Activated CD4-positive, alpha-beta T cell treated with anti-CD3 and anti-CD28 coated beads, Interleukin-2, amount 10 ng/mL, durations not matched to agents 7 days and 5 days (primary cell): ENCODE results near the gene TXNL4A. TPM values are rescaled to one million over a fixed set of nuclear protein-coding genes. Genes with fewer than 3 reads are reported as not detected.

ENCODE experiments used
- CTCF ChIA-PET: fragments of 350-600 bp; sonication (Branson Sonifier 250); formaldehyde crosslinking; loops from one replicate; lab custom pipeline; 2021; ENCODE audit warnings: antibody characterized with exemption; lab: Charles Lee
- POLR2A ChIA-PET: fragments of 350-600 bp; sonication (Branson Sonifier 250); formaldehyde crosslinking; loops from one replicate; lab custom pipeline; 2021; ENCODE audit warnings: antibody characterized with exemption; lab: Charles Lee
- DNase-seq: peaks from one replicate; pipeline ENCODE4 v3.0.0-alpha.2; 2020
- H3K27ac Mint-ChIP-seq: one replicate; pipeline ENCODE4 v1.8.0; 2021; ENCODE audit warnings: mild to moderate bottlenecking, moderate library complexity, mixed read lengths
- H3K27me3 Mint-ChIP-seq: one replicate; pipeline ENCODE4 v1.8.0; 2021; ENCODE audit warnings: mixed read lengths
- H3K36me3 Mint-ChIP-seq: one replicate; pipeline ENCODE4 v1.8.0; 2021; ENCODE audit warnings: low read depth, mixed read lengths
- H3K4me1 Mint-ChIP-seq: one replicate; pipeline ENCODE4 v1.8.0; 2021; ENCODE audit warnings: mixed read lengths
- H3K4me3 Mint-ChIP-seq: one replicate; pipeline ENCODE4 v1.8.0; 2021; ENCODE audit warnings: mild to moderate bottlenecking, moderate library complexity, mixed read lengths
- H3K9me3 Mint-ChIP-seq: one replicate; pipeline ENCODE4 v1.8.0; 2021; ENCODE audit warnings: mixed read lengths
- total RNA-seq, 2 experiments: library from RNA; stranded (reverse); gene quantifications; one replicate each; pipeline ENCODE4 v1.2.3, GENCODE V29; 2021

Gene TXNL4A
- total RNA-seq, 2 experiments from 2014 or later, result 131 TPM

DNA sequence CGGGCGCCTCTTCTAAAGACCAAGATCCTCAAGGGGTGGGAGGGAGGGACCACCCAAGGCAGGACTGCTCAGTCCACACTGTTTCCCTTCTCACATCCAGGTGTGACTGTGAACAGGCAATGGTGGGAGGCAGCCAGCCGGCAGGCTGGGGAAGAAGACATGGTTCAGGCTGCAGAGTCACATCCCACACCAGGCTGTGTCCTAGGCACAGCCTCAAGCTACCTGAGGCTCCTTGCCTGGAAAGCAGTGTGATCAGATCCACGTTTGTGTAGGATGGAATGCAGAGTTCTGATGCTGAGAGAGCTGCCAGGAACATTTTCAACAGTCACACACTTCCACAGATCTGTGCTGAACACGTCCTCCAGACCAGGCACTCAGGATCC, 53.3 kb downstream of the TXNL4A start:
- no peak overlapping the region for H3K4me3 Mint-ChIP-seq
- ChIA-PET CTCF (interaction anchor here (0.9 to 1.2 kb wide), 2 partner anchors 9 to 30 kb away, joined by 3 to 4 read pairs; no protein-coding TSS in a partner anchor), POLR2A (no interaction called here)
- H3K36me3 Mint-ChIP-seq, result peaks cover 82% of the 10 kb centered on the region
- peaks cover 35% of the 10 kb centered on the region for H3K9me3 Mint-ChIP-seq
- H3K27me3 Mint-ChIP-seq, result no peaks in the 10 kb centered on the region
- H3K4me1 Mint-ChIP-seq, result no peaks in the 10 kb centered on the region
- no peak for DNase-seq
- no peak overlapping the region for H3K27ac Mint-ChIP-seq

DNA sequence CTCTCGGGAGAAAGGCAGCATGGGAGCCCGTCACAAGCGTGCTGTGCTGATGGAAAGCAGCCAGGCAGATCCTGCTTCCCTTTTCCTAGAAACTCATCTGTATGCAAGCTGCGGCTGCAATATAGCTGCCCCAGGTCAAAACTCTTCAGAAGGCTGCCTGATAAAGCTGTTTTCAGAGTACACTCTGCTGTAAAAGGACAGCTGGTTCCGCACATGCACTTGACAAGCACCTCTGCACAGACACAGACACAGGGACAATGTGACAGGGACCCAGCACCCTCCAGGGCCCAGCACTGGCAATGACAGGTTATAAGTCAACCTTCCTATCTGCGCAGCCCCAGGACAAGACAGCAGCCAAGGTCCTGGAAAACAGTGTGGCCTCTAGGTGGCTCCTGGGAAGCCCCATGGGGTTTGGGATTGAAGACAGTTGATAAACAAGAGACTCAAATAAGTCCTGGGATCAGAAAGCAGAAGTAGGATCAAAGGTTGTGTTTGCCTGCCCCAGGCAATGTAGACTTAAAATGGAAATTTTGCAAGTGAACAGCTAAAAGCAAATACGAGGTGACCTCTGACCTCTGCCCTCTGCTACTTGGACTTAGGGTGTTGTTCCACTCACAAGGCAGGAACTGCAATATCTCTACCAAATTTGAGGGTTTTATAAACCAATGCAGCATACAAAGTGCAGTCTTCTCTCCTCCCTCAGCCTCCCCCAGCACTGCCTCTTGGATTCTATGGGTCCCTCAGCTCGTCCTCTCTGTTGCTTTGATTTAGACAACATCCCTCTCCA, 53.9 kb downstream of the TXNL4A start:
- Mint-ChIP-seq H3K4me1 (no peaks in the 10 kb centered on the region), H3K9me3 (peaks cover 41% of the 10 kb centered on the region), H3K27ac (no peak overlapping the region), H3K4me3 (no peak overlapping the region), H3K27me3 (no peaks in the 10 kb centered on the region), H3K36me3 (peaks cover 82% of the 10 kb centered on the region)
- CTCF ChIA-PET, result no interaction called here
- POLR2A ChIA-PET, result no interaction called here
- DNase-seq, result no peak

DNA sequence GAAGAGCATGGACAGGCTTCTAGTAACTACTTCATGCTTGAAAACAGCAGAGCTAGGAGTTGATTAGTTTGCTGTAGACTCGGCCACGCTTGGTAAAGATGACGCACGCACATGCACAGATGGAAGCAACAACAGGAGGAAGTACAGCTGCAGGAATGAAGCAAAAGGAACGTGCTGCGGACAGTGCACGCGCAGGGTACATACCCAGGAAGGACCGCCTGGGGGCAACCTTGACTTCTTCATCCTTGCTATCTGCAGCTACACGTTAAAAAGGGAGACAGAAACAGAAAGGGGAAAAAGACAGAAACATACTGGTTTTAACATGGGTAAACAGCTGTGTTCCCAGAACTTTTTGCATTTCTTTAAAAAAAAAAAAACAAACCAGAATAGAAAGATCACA, 54.6 kb downstream of the TXNL4A start:
- Mint-ChIP-seq H3K4me3 (no peak overlapping the region), H3K9me3 (peaks cover 48% of the 10 kb centered on the region), H3K4me1 (no peaks in the 10 kb centered on the region), H3K27me3 (no peaks in the 10 kb centered on the region), H3K27ac (no peak overlapping the region), H3K36me3 (peaks cover 84% of the 10 kb centered on the region)
- no peak for DNase-seq
- CTCF ChIA-PET, result no interaction called here
- POLR2A ChIA-PET, result no interaction called here

DNA sequence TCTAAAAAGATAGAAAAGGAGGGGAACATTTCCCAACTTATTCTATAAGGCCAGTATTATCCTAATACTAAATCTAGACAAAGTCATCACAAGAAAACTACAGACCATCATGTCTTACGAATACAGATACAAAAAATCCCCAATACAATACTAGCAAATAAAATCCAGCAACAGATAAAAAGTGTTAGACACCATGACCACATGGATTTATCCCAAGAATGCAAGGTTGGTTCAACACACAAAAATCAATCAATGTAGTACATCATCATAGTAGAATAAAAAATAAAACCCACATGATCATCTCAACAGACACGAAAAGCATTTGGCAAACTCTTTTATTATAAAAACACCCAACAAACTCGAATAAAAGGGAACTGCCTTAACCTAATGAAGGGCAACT, 55.5 kb downstream of the TXNL4A start:
- ChIA-PET POLR2A (no interaction called here), CTCF (no interaction called here)
- Mint-ChIP-seq H3K4me1 (no peaks in the 10 kb centered on the region), H3K27me3 (no peaks in the 10 kb centered on the region), H3K9me3 (peaks cover 50% of the 10 kb centered on the region), H3K27ac (no peak overlapping the region), H3K4me3 (no peak overlapping the region), H3K36me3 (peaks cover 87% of the 10 kb centered on the region)
- no peak for DNase-seq

DNA sequence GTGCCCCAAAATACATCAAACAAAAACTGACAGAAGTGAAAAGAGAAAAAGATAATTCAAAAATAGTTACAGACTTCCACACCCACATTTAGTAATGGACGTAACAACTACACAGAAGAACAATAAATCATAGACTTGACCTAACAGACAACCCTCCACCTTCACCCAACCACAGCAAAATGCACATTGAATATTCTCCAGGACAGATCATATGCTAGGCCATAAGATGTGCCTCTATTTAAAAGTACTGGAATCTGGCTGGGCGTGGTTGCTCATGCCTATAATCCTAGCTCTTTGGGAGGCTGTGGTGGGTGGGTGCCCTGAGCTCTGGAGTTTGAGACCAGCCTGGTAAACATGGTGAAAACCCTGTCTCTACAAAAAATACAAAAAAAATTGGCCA, 56.9 kb downstream of the TXNL4A start:
- H3K9me3 Mint-ChIP-seq, result peaks cover 42% of the 10 kb centered on the region
- CTCF ChIA-PET, result no interaction called here

DNA sequence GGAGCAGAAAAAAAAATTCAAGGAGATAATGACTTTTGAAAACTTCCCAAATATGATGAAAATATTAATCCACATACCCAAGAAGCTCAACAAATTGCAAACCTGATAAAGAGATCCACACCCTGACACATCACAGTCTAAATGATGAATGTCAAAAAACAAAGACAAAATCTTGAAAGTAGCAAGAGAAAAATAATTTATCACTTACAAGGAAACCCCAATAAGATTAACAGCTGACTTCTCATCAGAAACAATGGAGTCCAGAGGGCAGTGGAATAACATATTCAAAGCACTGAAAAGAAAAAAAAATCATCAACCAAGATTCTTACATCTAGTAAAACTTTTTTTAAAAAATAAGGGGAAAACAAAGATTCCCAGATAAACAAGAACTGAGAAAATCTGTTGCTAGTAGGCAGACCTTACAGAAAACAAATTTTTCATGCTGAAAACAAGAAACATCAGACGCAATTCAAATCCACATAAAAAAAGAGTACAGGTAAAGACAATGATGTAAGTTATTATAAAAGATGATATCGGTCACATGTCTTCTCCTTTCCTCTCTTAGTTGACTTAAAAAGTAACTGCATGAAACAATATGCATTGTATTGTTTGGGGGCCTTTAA, 58.2 kb downstream of the TXNL4A start:
- no peak for DNase-seq
- Mint-ChIP-seq H3K36me3 (peaks cover 62% of the 10 kb centered on the region), H3K4me3 (no peak overlapping the region), H3K4me1 (no peaks in the 10 kb centered on the region), H3K9me3 (peaks cover 36% of the 10 kb centered on the region), H3K27ac (no peak overlapping the region), H3K27me3 (no peaks in the 10 kb centered on the region)
- ChIA-PET POLR2A (no interaction called here), CTCF (interaction anchor here (0.7 to 2.1 kb wide), 3 partner anchors 10 to 32 kb away, joined by 3 to 6 read pairs (median 3); no protein-coding TSS in a partner anchor)

More for the DNA sequence above, 56.9 kb downstream of the TXNL4A start:
- no peaks in the 10 kb centered on the region for H3K4me1 Mint-ChIP-seq
- no peak overlapping the region for H3K27ac Mint-ChIP-seq
- no peaks in the 10 kb centered on the region for H3K27me3 Mint-ChIP-seq
- H3K36me3 Mint-ChIP-seq, result peaks cover 76% of the 10 kb centered on the region
- DNase-seq, result no peak
- POLR2A ChIA-PET, result no interaction called here
- H3K4me3 Mint-ChIP-seq, result no peak overlapping the region

DNA sequence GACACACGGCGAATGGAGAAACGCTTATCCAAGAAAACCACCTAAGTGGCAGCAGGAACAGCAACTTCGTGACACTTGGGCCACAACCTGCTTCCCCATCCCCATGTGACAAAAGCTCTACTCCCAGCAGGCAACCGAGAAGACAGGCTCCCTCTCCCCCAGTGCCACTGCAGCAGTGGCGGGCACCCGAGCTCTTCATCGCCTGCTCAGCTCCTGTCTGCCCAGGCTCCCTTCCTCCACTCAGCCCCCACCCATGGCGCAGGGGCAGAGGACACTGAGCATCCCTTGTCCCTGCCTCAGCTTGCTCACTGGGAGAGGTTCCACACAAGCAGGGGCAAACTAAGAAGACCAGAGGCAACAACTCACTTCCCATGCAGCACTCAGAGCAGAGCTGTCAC, 59.8 kb downstream of the TXNL4A start:
- no peak overlapping the region for H3K4me3 Mint-ChIP-seq
- no peaks in the 10 kb centered on the region for H3K27me3 Mint-ChIP-seq
- ChIA-PET POLR2A (no interaction called here), CTCF (interaction anchor here (1.2 to 2.1 kb wide), 4 partner anchors 10 to 38 kb away, joined by 4 to 6 read pairs (median 4); no protein-coding TSS in a partner anchor)
- DNase-seq, result no peak
- H3K36me3 Mint-ChIP-seq, result peaks cover 55% of the 10 kb centered on the region
- no peak overlapping the region for H3K27ac Mint-ChIP-seq
- peaks cover 33% of the 10 kb centered on the region for H3K9me3 Mint-ChIP-seq
- no peaks in the 10 kb centered on the region for H3K4me1 Mint-ChIP-seq

DNA sequence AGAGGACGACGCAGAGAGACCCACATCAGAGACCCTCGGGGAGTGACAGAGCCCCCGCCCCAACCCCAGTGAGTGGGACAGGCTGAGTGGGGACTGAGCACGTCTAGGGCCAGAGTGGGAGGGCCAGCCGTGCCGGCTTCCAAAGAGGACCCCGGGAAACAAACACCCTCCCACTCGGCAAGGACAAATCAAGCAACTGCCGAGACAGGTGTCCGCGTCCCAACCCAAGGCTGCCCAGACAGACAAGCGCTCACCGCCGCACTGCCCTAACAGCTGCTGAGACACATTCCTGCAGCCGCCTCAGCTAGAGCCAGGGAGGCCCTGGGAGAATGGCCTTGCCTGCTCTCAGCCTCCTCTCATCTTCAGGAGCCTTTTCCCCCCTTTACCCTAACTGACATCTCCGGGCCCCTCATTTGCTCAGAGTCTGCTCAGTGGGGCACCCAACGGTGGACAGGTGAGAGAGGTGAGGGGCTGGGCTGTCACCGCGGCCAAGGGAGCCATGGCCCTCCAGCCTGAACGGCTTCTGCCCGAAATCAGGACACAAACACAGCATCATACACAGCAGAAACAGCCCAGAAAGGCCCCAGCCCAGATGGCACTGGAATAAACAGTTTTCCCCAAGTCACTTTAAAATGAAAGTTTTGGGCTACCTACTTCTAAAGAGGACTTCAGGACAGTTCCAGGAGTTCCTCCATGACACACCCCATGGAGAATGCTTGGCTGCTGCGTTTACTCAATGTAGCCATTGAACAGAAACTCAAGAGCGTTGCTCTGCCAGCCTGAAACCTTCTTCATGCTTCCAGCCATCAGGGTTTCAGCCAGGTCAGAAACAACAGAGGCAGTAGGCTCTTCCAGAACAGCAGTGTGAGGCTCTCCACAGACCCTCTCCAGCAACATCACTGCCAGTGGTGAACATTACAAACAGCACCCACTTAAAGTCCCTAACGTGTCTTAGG, 60.5 kb downstream of the TXNL4A start:
- POLR2A ChIA-PET, result no interaction called here
- H3K4me3 Mint-ChIP-seq, result no peak overlapping the region
- no peak for DNase-seq
- CTCF ChIA-PET, result interaction anchor here (1.2 to 1.5 kb wide), 2 partner anchors 9 to 37 kb away, joined by 4 read pairs; no protein-coding TSS in a partner anchor
- no peak overlapping the region for H3K27ac Mint-ChIP-seq
- no peaks in the 10 kb centered on the region for H3K4me1 Mint-ChIP-seq
- H3K9me3 Mint-ChIP-seq, result peaks cover 28% of the 10 kb centered on the region
- H3K36me3 Mint-ChIP-seq, result peaks cover 51% of the 10 kb centered on the region
- no peaks in the 10 kb centered on the region for H3K27me3 Mint-ChIP-seq

DNA sequence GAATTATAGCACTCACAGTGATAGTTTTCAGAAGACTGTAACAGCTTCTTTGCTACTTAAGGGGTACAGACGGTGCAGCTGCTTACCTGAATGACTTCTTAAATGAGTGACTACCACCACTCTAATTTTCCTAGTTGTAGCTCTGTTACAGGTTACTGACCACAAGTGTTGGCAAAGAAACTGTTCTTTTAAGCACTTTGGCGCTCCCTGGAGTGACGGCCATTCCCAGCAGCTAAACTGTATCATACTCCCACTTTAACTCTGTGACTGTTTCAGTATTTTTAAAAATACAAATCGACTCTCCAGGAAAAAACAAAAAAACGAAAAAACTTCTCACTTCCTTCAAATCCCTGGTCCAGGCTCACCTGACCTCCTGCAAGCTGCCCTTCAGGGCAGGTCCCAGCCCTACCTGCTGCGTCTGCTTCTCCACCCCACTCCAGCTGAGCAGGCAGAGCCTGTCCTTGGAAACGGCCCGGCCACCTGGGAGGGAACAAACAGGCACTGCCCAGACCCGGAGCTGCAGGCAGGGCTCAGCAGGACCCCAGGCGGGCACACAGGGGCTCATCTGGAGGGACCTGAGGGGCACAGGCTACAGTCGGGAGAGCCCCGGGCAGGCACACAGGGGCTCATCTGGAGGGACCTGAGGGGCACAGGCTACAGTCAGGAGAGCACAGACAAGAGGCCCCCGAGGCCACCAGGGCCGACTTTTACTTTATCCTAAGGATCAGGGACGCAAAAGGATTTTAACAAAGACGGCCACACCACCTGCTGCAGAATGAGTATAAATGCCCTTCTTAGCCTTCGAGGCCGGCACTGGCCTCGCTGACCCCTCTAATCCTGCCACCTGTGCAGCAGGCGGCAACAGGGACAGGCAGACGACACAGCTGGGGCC, 61.4 kb downstream of the TXNL4A start:
- Mint-ChIP-seq H3K36me3 (peaks cover 45% of the 10 kb centered on the region), H3K4me3 (no peak overlapping the region), H3K27ac (no peak overlapping the region), H3K9me3 (peaks cover 22% of the 10 kb centered on the region), H3K27me3 (no peaks in the 10 kb centered on the region), H3K4me1 (no peaks in the 10 kb centered on the region)
- POLR2A ChIA-PET, result no interaction called here
- CTCF ChIA-PET, result no interaction called here
- no peak for DNase-seq

DNA sequence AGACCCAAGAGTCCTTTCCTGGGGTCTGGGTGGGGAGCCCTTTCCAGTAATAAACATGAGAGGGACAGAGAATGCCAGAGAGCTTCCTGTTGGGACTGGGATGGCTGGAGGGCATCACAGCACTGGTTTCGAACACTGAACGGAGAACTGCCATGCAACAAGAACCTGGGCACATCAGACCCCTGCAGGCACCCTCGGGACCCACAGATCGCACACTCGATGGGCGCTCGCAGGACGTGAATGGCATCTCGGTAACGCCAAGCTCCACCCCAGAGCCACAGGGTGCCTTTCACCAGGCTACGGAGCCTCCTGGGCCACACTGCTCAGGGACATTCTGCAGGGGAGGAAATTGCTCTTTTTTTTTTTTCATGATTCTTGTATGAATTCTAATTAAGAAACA, 62.1 kb downstream of the TXNL4A start:
- DNase-seq, result no peak
- H3K9me3 Mint-ChIP-seq, result peaks cover 20% of the 10 kb centered on the region
- no peak overlapping the region for H3K27ac Mint-ChIP-seq
- H3K4me1 Mint-ChIP-seq, result no peaks in the 10 kb centered on the region
- H3K4me3 Mint-ChIP-seq, result no peak overlapping the region
- ChIA-PET POLR2A (no interaction called here), CTCF (no interaction called here)
- H3K36me3 Mint-ChIP-seq, result peaks cover 43% of the 10 kb centered on the region
- H3K27me3 Mint-ChIP-seq, result no peaks in the 10 kb centered on the region

DNA sequence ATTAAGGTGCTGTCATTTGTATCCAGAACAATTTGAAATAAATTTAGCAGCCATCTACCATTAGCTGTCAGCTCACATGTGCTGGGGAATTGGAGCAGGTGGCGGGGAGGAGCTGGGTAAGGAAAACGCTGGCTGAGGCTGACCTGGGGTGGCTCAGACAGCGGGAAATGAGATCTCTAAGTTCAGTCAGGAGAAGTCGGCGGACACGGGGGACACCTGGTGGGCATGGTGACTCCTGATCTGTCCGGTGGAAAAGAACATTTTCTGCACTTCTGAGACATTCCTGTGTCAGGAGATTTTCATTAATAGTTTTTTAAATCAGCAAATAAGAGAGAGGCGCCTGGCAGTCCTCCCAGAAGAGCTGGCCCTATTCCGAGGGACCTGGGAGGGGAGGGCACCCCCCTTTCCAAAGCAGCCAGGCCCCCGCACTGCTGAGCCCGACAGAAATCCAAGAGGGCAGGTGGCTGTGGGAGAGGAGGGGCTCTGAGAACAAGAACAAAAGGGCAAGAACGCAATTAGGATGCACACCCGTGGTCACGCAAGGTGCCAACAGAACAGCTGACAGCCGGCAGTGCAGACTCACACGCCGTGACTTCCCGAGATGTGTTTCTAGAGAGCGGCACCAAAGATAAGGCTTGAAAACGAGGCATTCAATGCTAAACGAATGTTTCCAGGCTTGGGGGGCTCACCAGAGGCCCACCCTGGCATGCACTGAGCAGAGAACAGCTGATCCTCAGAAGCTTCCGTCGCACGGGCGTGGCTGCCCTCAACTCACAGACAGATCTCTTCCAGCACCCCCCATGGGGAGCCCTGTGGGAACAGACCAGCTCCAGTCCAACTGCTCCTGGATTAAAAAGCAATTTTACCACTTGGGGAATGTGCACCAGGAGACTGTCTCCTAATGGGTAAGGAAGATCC, 63.3 kb downstream of the TXNL4A start:
- DNase-seq, result no peak
- CTCF ChIA-PET, result interaction anchor here (0.6 kb wide), 1 partner anchor 65 kb away, joined by 3 read pairs; no protein-coding TSS in a partner anchor
- POLR2A ChIA-PET, result no interaction called here
- H3K4me3 Mint-ChIP-seq, result no peak overlapping the region
- H3K9me3 Mint-ChIP-seq, result peaks cover 15% of the 10 kb centered on the region
- H3K27me3 Mint-ChIP-seq, result no peaks in the 10 kb centered on the region
- no peaks in the 10 kb centered on the region for H3K4me1 Mint-ChIP-seq
- H3K27ac Mint-ChIP-seq, result no peak overlapping the region
- H3K36me3 Mint-ChIP-seq, result peaks cover 37% of the 10 kb centered on the region
